Uterus (tissue), 2 donors: Measurements from ENCODE around the gene TGFBR1.

Experiments used
- POLR2A ChIP-seq, 2 donors: fragments of 450-650 bp; IDR thresholded peaks; one replicate each; pipeline ENCODE4 v1.6.1; 2016; ENCODE audit warnings: antibody characterized with exemption in 2 of 2, mild to moderate bottlenecking in 1 of 2, moderate library complexity in 1 of 2
- TF ChIP-seq, protein P1 (sequence below), 4 experiments: fragments of 200-600 bp in 2 of 4; fragments of 450-650 bp in 2 of 4; sonication (generic) in 2 of 4; IDR thresholded peaks; one replicate each; pipeline ENCODE4 v1.5.1; 2016 to 2019; ENCODE audit warnings: antibody characterized with exemption in 4 of 4, mild to moderate bottlenecking in 2 of 4, moderate library complexity in 1 of 4

GRCh38 chr9:99180662-99181061 lies 75.7 kb downstream of the TGFBR1 start:
- TF ChIP-seq, protein P1, sequence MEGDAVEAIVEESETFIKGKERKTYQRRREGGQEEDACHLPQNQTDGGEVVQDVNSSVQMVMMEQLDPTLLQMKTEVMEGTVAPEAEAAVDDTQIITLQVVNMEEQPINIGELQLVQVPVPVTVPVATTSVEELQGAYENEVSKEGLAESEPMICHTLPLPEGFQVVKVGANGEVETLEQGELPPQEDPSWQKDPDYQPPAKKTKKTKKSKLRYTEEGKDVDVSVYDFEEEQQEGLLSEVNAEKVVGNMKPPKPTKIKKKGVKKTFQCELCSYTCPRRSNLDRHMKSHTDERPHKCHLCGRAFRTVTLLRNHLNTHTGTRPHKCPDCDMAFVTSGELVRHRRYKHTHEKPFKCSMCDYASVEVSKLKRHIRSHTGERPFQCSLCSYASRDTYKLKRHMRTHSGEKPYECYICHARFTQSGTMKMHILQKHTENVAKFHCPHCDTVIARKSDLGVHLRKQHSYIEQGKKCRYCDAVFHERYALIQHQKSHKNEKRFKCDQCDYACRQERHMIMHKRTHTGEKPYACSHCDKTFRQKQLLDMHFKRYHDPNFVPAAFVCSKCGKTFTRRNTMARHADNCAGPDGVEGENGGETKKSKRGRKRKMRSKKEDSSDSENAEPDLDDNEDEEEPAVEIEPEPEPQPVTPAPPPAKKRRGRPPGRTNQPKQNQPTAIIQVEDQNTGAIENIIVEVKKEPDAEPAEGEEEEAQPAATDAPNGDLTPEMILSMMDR (IDR thresholded peaks at IDR 0.05) = no peak
- TF ChIP-seq POLR2A (IDR thresholded peaks at IDR 0.05) = no peak
